ENCODE results near the gene FBXO41. TPM values are rescaled to one million over a fixed set of nuclear protein-coding genes. Genes with fewer than 3 reads are reported as not detected.

FBXO41 gene
- total and polyA plus RNA-seq, 12 donors: 0.12 to 1.8 (median 0.68) TPM

- Histone ChIP-seq H3K4me3 (peak overlapping the region; percentile 70 to 95 (median 88)), H3K27me3 (no peaks in the 10 kb centered on the region), H3K27ac (peak overlapping the region; percentile 34 to 98 (median 88)), H3K4me1 (peaks cover 2 to 40% (median 28%) of the 10 kb centered on the region in 9 donors), H3K36me3 (peaks cover 0 to 32% (median 19%) of the 10 kb centered on the region in 9 donors), H3K9me3 (no peaks in the 10 kb centered on the region)
- TF ChIP-seq CTCF (IDR thresholded peaks at IDR 0.05): no peak
- ATAC-seq: peak in 2 of 8 donors; percentile 7 to 10
- intact Hi-C loops (cut with DNase I): loop anchor here in 1 of 10 donors (10.0 kb wide), 1 partner anchor 1142 kb away; no protein-coding TSS in a partner anchor
- 1 to 2% methylated on average over 36 to 37 of the region's 37 CpGs for WGBS, 2 donors
- no peak for DNase-seq
Observed at GRCh38 chr2:73232403-73233153, 51.7 kb downstream of the FBXO41 start.

- intact Hi-C loops (cut with DNase I): no loop called here
- H3K27me3 ChIP-seq: no peaks in the 10 kb centered on the region
- no peak for TF ChIP-seq CTCF (IDR thresholded peaks at IDR 0.05)
- ATAC-seq (no peak), DNase-seq (no peak)
- H3K4me1 ChIP-seq: peaks cover 2 to 26% (median 14%) of the 10 kb centered on the region in 9 donors
- H3K36me3 ChIP-seq: peaks cover 0 to 66% (median 19%) of the 10 kb centered on the region in 9 donors
- no peak overlapping the region for H3K27ac ChIP-seq
- 80% methylated on average over 14 of the region's 14 CpGs for WGBS, 2 donors
- no peaks in the 10 kb centered on the region for H3K9me3 ChIP-seq
- H3K4me3 ChIP-seq: no peak overlapping the region
Observed at GRCh38 chr2:73228631-73229030, 55.6 kb downstream of the FBXO41 start.

- Histone ChIP-seq H3K27ac (no peak overlapping the region), H3K36me3 (peaks cover 0 to 81% (median 20%) of the 10 kb centered on the region in 9 donors), H3K4me3 (no peak overlapping the region), H3K27me3 (no peaks in the 10 kb centered on the region), H3K4me1 (peaks cover 0 to 20% (median 10%) of the 10 kb centered on the region in 9 donors), H3K9me3 (no peaks in the 10 kb centered on the region)
- no peak for TF ChIP-seq CTCF (IDR thresholded peaks at IDR 0.05)
- DNase-seq (no peak), ATAC-seq (peak in 1 of 8 donors; percentile 15)
- WGBS, 2 donors: 85 to 91% methylated on average over 3 of the region's 3 CpGs
- intact Hi-C loops (cut with DNase I): no loop called here
Observed at GRCh38 chr2:73227086-73227485, 57.2 kb downstream of the FBXO41 start.

- H3K27ac ChIP-seq: peak overlapping the region in 1 of 10 donors; percentile 51
- TF ChIP-seq CTCF (IDR thresholded peaks at IDR 0.05): no peak
- WGBS, 2 donors: 63 to 77% methylated on average over 9 of the region's 9 CpGs
- intact Hi-C loops (cut with DNase I): no loop called here
- H3K9me3 ChIP-seq: no peaks in the 10 kb centered on the region
- H3K27me3 ChIP-seq: no peaks in the 10 kb centered on the region
- H3K4me1 ChIP-seq: peaks cover 0 to 18% (median 8%) of the 10 kb centered on the region in 9 donors
- no peak overlapping the region for H3K4me3 ChIP-seq
- peaks cover 0 to 95% (median 25%) of the 10 kb centered on the region in 9 donors for H3K36me3 ChIP-seq
- DNase-seq (no peak), ATAC-seq (peak in 7 of 8 donors; percentile 8 to 50 (median 43))
Observed at GRCh38 chr2:73225513-73226360, 58.5 kb downstream of the FBXO41 start.

Measured in heart right ventricle (tissue), 16 donors.